Activated T-cell treated with anti-CD3 and anti-CD28 coated beads for 24 hours (primary cell): ENCODE measurements around the gene KLHDC10.
"Not testable (repeated sequence)": the region's sequence is repeated elsewhere in the genome, so short reads cannot be mapped to it uniquely, and the experiment has no call there.

ENCODE experiments used
- DNase-seq: peaks from one replicate; pipeline ENCODE4 v3.0.0-alpha.2; 2020; ENCODE audit warnings: low read depth

The KLHDC10 gene, protein sequence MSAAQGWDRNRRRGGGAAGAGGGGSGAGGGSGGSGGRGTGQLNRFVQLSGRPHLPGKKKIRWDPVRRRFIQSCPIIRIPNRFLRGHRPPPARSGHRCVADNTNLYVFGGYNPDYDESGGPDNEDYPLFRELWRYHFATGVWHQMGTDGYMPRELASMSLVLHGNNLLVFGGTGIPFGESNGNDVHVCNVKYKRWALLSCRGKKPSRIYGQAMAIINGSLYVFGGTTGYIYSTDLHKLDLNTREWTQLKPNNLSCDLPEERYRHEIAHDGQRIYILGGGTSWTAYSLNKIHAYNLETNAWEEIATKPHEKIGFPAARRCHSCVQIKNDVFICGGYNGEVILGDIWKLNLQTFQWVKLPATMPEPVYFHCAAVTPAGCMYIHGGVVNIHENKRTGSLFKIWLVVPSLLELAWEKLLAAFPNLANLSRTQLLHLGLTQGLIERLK

DNA sequence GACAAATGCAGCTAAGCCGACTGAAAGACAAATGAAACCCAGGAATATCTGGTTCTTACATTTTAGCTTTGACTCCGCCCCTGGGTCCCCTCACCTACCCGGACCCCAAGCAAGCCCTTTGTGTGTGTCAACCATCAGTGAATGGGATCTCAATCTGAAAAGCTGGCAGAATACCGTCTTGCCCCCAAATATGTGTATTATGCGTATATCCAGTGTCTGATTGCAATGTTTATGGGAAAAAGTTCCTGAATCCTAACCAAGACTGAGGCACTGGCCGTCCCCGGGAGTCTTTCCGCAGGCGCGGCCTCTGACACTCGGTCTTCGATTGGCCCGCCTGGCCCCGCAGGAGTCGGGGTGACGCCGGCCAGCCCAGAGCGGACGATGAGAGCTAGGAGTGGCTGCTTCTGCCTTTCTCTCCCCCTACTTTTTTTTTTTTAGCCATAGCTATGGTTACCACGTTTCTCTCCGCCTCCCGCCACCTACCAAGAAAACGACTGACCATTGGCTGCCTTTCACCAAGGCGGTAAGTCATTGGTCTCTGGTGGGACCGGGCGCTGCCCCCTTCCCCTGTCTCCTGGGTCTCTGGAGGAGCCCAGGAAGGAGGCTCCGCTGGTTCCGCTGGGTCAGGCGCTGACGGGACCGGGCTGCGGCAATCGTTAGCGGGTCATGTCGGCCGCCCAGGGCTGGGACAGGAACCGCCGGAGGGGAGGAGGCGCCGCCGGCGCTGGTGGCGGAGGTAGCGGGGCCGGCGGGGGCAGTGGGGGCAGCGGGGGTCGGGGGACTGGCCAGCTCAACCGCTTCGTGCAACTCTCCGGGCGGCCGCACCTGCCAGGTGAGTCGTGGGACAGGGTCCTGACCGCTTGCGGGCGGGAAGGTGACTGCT is at the start of gene KLHDC10:
Gene KLHDC10 (plus strand): TSS at position 557 of the 883 bp plus-strand sequence. CDS start 110 bp downstream, at position 667.
- DNase-seq: peak; percentile 93

DNA sequence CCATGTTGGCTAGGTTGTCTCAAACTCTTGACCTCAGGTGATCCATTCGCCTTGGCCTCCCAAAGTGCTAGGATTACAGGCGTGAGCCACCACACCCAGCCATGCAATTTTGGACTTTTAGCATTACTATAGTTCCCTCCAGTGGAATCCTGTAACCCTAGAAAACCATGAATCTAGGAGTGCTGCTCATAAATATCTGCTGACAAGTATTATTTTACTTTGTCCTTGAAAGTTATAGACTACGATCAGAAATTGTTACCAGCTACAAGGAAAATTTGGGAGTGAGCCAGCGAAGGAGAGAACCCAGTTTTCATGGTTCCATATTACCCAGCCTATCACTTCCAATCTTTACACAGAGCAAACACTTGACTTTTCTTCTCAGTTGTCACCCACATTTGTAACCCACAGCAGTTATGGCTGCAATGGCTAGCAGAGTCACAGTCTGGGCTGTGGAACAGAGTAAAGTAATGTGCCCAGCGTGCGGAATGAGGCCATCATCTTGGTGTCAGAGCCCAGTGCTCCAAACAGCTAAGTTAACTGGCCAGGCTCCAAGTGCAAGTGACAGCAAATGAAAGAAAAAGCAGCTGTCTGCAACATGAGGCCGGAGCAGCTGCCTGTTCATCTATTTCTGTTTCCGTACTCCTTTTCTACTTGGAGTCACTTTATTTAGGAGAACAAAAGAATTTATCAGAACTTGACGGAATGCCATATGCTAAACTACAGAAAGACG is 49.1 kb upstream of the KLHDC10 start:
- DNase-seq: no peak

DNA sequence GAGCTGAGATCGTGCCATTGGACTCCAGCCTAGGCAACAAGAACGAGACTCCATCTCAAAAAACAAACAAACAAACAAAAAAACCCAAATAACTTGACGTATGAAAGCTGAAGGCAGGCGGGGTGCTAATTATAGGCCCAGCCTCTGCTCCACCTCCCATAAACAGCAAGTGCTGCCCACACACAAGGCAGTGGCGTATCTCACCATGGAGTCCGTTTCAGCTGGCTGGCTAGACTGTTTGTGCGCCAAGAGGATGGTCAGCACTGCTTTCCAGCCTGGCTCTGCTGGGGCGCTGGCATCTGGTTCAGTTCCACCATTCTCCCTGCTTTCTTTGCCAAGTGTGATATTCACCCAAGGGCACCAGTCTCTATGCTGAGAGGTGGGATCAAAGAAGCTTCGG is 48.2 kb upstream of the KLHDC10 start:
- DNase-seq: no peak

DNA sequence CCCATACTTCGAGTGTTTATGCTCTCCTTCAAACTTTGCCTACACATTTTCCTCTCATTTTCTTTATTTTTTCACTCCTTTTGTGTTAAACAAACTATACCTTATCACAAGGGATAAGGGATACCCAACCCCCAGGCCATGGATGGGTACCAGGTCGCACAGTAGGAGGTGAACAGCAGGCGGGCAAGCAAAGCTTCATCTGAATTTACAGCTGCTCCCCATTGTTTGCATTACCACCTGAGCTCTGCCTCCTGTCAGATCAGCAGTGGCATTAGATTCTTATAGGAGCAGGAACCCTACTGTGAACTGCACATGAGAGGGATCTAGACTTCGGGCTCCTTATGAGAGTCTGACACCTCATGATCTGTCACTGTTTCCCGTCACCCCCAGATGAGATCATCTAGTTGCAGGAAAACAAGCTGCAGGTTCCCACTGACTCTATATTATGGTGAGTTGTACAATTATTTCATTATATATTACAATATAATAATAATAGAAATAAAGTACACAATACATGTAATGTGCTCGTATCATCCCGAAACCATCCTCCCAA is 47.6 kb upstream of the KLHDC10 start:
- no peak for DNase-seq

DNA sequence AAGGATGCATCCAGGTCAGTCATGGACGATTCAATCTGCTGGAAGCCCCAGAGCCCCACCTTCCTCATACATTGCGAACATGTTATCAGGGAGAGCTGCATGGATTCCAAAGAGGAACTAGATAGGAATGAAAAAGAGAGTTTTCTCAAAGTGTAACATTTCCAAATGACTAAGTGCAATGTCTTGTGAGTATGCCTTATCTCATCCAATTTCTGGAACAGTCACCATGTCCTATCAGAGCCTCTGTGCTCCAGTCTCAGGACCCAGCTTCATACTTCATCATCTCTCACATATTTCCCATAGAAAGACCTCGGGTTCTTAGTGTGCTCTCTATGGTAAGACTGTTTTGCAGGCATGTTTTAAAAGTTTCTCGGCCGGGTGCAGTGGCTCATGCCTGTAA is 45.9 kb upstream of the KLHDC10 start:
- DNase-seq: no peak

DNA sequence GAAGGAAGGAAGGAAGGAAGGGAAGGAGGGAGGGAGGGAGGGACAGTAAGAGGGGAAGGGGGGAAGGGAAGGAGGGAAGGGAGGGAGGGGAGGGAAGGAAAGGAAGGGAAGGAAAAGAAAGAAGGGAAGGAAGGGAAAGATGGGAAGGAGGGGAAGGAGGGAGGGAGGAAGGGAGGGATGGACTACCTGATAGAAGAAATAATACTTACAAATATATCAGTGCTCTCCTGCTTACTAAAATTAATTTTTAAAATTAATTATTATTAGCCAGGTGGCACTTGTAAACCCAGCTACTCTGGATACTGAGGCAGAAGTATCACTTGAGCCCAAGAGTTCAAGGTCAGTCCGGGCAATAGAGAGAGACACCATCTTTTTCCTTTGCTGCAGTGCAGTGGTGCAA is 37.6 kb upstream of the KLHDC10 start:
- no peak for DNase-seq

DNA sequence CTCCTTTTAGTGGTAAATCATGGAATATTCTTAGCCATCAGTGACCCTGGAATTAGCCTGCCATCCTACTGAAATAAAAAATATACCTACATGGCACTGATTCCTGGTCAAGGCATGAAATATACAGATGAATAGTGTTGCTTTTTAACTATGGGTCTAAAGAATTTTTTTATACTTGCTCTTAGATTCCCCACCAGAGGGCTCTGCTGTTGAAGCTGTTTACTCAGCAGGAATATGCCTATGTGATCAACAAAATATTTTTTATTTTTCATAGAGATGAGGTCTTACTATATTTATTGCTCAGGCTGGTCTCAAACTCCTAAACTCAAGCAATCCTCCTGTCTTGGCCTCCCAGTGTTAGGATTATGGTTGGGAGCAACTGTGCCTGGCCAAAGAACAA is 32.6 kb upstream of the KLHDC10 start:
- no peak for DNase-seq

DNA sequence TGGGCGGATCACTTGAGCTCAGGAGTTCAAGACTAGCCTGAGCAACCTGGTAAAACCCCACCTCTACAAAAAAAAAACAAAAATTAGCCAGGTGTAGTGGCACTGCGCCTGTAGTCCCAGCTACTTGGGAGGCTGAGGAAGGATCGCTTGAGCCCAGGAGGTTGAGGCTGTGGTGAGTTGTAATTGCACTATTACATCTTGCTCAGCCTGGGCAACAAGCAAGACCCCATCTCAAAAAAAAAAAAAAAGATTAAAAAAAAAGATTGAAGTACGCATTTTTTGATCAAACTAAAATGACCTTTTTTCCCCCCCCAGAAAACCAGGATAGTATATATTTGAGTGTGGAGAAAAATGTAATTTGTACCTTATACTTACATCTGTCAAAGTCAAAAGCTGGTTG is 29.8 kb upstream of the KLHDC10 start:
- DNase-seq: no peak

DNA sequence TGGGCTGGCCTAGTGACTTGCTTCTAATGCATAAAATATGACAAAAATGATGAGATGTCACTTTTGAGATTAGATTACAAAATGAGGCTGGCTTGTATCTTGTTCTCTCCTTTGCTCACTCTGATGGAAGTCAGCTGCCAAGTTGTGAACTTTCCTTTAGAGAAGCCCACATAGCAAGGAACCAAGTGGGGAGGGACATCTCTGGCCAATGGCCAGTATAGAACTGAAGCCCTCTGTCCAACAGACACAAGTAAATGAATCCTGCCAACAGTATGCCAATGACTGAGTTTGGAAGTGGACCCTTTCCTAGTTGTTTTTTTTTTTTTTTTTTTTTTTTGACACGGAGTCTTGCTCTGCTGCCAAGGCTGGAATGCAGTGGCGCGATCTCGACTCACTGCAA is 22.5 kb upstream of the KLHDC10 start:
- no peak for DNase-seq

DNA sequence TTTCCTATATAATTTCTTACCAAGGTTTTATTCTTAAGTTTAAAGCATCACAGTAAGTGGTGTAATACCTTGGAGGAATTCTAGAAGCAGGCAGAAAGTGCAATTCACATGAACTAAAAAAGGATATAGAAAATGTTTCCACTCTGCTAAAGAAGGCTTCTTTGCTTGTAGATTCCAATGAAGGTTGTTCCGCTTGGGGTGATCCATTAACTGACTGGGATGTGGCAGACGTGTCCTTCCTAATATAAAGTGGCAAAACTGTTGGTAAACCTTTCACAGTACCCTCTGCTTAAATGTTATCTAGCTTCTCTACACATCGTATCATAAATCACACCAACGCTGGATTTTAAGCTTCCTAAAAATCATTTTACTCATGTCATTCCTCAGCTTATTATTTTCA is 21.4 kb upstream of the KLHDC10 start:
- no peak for DNase-seq

DNA sequence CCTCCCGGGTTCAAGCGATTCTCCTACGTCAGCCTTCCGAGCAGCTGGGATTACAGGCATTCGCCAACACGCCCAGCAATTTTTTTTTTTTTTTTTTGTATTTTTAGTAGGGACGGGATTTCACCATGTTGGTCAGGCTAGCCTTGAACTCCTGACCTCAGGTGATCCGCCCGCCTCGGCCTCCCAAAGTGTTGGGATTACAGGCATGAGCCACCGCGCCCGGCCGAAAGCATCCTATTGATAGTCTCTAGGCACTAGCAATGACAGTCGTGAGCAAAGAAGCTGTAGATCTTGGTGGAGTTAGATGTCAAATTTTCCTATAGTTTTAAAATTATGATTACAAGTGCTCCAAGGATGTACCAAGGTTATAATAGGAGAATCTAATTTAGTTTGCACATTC is 18.1 kb upstream of the KLHDC10 start:
- not testable (repeated sequence) for DNase-seq

DNA sequence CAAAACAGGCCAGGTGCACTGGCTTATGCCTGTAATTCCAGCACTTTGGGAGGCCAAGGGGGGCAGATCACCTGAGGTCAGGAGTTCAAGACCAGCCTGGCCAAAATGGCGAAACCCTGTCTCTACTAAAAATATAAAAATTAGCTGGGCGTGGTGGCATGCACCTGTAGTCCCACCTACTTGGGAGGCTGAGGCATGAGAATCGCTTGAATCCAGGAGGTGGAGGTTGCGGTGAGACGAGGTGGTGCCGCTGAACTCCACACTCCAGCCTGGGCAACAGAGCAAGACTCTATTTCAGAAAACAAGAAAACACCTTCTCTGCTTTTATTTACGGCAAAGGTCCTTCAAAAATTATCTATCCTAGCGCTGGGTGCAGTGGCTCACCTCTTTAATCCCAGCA is 15.1 kb upstream of the KLHDC10 start:
- not testable (repeated sequence) for DNase-seq

DNA sequence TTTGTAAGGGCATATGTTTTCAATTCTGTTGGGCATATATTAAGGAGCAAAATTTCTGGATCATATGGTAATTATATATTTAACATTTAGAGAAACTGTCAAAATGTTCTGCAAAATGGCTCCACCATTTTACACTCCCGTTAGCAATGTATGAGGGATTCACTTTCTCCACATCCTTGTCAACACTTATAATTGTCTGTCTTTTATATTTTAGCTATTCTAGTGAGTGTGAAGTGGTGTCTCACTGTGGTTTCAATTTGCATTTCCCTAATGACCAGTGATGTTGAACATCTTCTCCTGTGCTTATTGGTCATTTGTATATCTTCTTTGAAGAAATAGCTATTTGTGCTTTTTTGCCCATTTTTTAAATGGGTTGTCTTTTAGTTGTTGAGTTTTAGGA is 8.1 kb upstream of the KLHDC10 start:
- no peak for DNase-seq

DNA sequence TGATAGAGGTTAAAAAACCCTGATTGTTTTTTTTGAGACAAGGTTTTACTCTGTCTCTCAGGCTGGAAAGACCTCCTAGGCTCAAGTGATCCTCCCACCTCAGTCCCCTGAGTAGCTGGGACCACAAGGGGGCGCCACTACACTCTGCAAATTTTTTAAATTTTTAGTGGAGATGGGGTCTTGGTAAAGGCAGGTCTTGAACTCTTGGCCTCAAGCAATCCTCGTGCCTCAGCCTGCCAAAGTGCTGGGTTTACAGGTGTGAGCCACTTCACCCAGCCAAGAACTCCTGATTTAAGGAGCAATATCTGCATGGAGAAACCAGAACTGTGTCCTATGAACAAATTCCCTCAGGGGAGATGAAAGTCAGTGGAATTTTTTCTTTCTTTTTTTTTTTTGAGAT is 7.3 kb upstream of the KLHDC10 start:
- DNase-seq: peak; percentile 63

DNA sequence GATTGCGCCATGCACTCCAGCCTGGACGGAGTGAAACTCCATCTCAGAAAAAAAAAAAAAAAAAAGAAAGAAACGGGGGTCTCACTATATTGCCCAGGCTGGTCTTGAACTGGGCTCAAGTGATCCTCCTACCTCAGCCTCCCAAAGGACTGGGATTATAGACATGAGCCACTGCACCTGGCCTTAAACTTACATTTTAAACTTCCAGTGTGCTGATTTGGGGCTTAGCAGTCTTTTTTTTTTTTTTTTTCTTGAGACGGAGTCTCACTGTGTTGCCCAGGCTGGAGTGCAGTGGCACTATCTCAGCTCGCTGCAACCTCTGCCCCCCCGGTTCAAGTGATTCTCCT is 5.8 kb upstream of the KLHDC10 start:
- DNase-seq: not testable (repeated sequence)

DNA sequence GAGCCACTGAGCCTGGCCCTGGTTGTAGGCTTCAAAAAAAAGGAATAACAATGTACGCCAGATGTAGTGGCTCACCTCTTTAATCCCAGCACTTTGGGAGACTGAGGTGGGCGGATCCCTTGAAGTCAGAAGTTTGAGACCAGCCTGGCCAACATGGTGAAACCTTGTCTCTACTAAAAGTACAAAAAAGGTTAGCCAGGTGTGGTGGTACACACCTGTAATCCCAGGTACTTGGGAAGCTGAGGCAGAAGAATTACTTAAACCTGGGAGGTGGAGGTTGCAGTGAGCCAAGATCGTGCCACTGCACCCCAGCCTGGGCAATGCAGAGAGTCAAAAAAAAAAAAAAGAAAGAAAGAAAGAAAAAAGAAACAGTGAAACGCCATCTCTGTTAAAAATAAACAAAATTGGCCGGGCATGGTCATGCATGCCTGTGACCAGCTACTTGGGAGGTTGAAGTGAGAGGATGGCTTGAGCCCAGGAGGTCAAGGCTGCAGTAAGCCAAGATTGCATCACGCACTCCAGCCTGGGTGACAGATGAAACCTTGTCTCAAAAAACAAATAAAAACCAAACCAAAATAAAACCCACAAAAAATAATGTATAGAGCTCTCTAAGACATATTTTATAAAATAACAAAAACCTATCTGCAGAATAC is 4.7 kb upstream of the KLHDC10 start:
- DNase-seq: no peak

DNA sequence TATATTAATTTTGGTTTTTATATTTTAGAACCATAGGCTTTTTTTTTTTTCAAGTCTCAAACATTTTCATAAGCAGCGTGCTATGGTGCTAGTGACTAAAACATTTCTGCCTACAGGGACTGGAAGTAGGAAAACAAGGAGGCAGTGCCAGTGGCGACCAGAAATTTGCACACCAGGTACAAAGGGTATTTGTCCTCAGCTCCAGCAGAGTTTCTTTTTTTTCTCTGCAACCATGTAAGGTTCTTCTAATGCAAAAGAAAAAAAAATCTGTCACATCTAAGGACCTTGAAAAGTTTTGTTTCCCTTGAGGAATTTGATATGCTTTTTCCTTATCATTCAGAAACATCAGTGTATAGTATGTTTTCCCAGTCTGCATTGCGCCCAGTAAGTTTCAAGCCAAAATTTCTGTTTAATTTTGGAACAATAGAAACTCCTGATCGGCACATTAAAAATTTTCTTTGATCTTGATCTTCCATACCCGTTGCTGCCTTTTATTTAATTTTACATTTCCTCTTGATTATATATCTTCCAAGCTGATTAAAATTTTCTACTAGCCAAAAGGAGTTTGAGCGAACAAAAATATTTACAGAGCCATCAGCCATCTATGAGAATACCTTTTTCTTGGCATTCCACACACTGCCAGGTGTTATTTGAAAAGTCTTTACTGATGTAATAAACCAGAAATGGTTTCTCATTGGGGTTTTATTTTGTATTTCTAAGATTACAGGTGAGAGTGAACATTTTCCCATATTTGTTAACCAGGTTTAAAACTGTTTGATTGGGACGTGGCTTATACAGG is 956 bp upstream of the KLHDC10 start:
- DNase-seq: no peak

DNA sequence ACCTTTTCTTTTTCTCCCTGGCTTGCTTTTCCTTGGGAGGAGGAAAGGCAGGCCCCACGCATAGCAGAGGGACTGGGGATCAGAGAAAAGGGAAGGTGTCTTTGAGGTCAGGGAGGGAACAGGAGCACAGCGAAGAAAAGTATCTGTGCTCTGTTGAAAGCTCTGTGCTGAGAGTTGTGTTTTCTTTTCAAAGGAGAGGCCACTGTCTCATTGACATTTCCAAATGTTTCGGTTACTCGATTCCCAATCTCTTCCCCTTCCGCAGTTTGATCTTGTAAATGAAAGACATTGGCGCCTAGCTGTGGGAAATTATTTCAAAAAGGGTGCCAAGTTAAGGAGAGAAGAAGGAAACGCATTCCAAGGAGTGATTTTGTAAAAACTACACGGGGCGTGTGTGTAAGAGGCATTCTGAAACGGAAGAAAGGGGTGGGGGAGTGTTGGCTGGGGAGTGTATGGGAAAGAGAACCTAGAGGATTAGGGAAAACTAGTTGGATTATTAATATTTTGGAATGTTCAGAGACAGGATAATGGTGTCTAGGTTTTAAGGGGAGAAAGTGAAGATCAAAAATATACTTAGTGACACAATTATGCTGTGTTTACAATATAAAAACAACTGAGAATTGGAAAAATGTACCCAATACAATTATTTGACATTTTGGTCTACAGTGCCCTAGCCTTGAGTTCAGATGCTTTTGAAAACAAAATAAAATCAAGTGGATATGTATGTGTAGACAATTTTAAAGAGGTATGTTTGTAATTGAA is 708 bp downstream of the KLHDC10 start:
- DNase-seq: peak; percentile 1

DNA sequence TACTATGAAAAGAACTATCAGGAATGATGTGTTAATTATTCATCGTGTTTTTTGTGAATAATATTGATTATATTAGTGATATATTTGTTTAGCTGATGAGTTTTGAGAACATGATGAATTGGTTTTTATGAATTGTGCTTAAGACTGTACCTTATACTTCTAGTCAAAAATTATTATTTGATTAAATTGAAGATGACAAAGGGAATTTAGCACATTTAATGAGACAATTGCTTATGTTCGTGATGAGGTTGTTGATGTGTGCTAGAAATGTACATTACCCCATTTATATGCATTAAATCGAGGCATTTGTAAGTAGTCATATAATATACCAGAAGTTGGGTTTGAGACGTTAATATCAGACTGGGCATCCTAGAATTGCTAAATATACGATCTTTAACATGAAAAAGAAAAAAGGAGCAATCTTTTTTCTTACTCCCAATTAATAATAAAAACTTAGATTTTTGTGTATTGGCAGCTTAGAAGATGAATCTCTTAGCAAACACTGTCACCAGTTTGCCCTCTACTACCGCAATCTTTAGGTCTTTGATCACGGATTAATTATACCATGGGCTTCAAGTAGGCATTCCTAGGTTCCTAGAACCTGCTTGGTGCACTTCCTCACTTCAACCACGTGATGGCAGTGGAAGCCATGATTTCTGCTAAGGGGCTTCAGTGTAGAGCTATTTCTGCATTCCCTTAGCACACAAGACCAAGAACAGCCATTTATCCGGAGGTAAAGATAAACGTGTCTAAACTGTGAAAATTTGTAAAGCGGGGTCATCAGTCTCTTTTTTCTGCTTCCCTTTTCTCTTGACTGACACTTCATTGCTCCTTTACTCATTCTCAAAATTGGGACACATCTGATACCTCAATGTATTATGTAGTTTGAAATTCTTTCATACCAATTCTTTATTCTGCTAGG is 1.6 kb downstream of the KLHDC10 start:
- peak; percentile 61 for DNase-seq
